Measurements from ENCODE around the gene ZNF44. TPM values are rescaled to one million over a fixed set of nuclear protein-coding genes. Genes with fewer than 3 reads are reported as not detected.

ZNF44 gene
- total and polyA plus RNA-seq, 2 of the 13 experiments (the other 11 are each of a cell fraction or from before 2014, with no cell fraction given) = 6.9 to 15.7 TPM

GRCh38 chr19:12333162-12334159, 38.8 kb upstream of the ZNF44 start, which contains the start of gene ZNF563 (continued):
- TF ChIP-seq LRRFIP1 (CRISPR knock-in tag; conservative IDR thresholded peaks at IDR 0.05) (no peak), ZSCAN5A (CRISPR knock-in tag; IDR thresholded peaks at IDR 0.05; ENCODE audit: borderline replicate concordance) (no peak), U2AF2 (IDR thresholded peaks at IDR 0.05; ENCODE audit: low read depth, low read length) (peak; percentile 30; the same call in 1 of the 2 replicates), RAD21 (CRISPR knock-in tag; IDR thresholded peaks at IDR 0.05) (peak; percentile 42), ZNF614 (CRISPR knock-in tag; IDR thresholded peaks at IDR 0.05; ENCODE audit: borderline replicate concordance) (peak; percentile 51; the same call in 1 of the 2 replicates), HIC2 (CRISPR knock-in tag; IDR thresholded peaks at IDR 0.05; ENCODE audit: low read depth) (peak; percentile 40; the same call in 1 of the 2 replicates), CC2D1A (CRISPR knock-in tag; IDR thresholded peaks at IDR 0.05) (no peak), ZNF644 (CRISPR knock-in tag; IDR thresholded peaks at IDR 0.05; ENCODE audit: low read depth) (no peak), ZNF564 (CRISPR knock-in tag; IDR thresholded peaks at IDR 0.05) (peak; percentile 60; the same call in 1 of the 2 replicates)
- TF ChIP-seq, protein P1, sequence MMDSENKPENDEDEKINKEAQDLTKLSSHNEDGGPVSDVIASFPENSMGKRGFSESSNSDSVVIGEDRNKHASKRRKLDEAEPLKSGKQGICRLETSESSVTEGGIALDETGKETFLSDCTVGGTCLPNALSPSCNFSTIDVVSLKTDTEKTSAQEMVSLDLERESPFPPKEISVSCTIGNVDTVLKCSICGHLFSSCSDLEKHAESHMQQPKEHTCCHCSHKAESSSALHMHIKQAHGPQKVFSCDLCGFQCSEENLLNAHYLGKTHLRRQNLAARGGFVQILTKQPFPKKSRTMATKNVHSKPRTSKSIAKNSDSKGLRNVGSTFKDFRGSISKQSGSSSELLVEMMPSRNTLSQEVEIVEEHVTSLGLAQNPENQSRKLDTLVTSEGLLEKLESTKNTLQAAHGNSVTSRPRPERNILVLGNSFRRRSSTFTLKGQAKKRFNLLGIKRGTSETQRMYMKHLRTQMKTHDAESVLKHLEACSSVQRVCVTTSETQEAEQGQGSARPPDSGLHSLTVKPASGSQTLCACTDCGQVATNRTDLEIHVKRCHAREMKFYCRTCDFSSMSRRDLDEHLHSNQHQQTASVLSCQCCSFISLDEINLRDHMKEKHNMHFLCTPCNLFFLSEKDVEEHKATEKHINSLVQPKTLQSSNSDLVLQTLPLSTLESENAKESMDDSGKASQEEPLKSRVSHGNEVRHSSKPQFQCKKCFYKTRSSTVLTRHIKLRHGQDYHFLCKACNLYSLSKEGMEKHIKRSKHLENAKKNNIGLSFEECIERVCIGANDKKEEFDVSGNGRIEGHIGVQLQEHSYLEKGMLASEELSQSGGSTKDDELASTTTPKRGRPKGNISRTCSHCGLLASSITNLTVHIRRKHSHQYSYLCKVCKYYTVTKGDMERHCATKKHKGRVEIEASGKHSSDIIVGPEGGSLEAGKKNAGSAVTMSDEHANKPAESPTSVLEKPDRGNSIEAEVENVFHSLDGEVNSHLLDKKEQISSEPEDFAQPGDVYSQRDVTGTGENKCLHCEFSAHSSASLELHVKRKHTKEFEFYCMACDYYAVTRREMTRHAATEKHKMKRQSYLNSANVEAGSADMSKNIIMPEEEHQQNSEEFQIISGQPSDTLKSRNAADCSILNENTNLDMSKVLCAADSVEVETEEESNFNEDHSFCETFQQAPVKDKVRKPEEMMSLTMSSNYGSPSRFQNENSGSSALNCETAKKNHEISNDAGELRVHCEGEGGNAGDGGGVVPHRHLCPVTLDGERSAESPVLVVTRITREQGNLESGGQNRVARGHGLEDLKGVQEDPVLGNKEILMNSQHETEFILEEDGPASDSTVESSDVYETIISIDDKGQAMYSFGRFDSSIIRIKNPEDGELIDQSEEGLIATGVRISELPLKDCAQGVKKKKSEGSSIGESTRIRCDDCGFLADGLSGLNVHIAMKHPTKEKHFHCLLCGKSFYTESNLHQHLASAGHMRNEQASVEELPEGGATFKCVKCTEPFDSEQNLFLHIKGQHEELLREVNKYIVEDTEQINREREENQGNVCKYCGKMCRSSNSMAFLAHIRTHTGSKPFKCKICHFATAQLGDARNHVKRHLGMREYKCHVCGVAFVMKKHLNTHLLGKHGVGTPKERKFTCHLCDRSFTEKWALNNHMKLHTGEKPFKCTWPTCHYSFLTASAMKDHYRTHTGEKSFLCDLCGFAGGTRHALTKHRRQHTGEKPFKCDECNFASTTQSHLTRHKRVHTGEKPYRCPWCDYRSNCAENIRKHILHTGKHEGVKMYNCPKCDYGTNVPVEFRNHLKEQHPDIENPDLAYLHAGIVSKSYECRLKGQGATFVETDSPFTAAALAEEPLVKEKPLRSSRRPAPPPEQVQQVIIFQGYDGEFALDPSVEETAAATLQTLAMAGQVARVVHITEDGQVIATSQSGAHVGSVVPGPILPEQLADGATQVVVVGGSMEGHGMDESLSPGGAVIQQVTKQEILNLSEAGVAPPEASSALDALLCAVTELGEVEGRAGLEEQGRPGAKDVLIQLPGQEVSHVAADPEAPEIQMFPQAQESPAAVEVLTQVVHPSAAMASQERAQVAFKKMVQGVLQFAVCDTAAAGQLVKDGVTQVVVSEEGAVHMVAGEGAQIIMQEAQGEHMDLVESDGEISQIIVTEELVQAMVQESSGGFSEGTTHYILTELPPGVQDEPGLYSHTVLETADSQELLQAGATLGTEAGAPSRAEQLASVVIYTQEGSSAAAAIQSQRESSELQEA (CRISPR knock-in tag; IDR thresholded peaks at IDR 0.05; ENCODE audit: not compliant biosample characterization) = no peak

Measured in HepG2 (cell line).